Fibroblast of skin of right biceps (primary cell): ENCODE data around the gene KAT2A.

Source experiments
- DNase-seq: peaks from one replicate; pipeline ENCODE4 v3.0.0-alpha.2; 2013

The KAT2A gene

GRCh38 chr17:42135151-42135550 is 14.0 kb upstream of the KAT2A start:
- no peak for DNase-seq

GRCh38 chr17:42133461-42134041 is 12.4 kb upstream of the KAT2A start:
- no peak for DNase-seq

GRCh38 chr17:42132941-42133340 is 11.8 kb upstream of the KAT2A start:
- peak; percentile 79 for DNase-seq

GRCh38 chr17:42131981-42132432 is 10.8 kb upstream of the KAT2A start:
- no peak for DNase-seq

GRCh38 chr17:42131232-42131631 is 10.1 kb upstream of the KAT2A start:
- no peak for DNase-seq

- no peak for DNase-seq
Measured at GRCh38 chr17:42130310-42130936, 9.3 kb upstream of the KAT2A start.

GRCh38 chr17:42129109-42129837 is 8.1 kb upstream of the KAT2A start:
- DNase-seq = no peak

- DNase-seq = no peak
Measured at GRCh38 chr17:42127414-42127813, 6.2 kb upstream of the KAT2A start.

- DNase-seq = no peak
Measured at GRCh38 chr17:42126836-42127235, 5.7 kb upstream of the KAT2A start.

GRCh38 chr17:42125565-42125964 is 4.4 kb upstream of the KAT2A start:
- DNase-seq = no peak

- no peak for DNase-seq
Measured at GRCh38 chr17:42124256-42124655, 3.1 kb upstream of the KAT2A start.

- no peak for DNase-seq
Measured at GRCh38 chr17:42122371-42123303, 1.5 kb upstream of the KAT2A start, which contains the start of gene HSPB9. Gene HSPB9, plus strand, starts transcription at chr17:42122804. Its CDS starts 47 bp downstream, at chr17:42122851.

GRCh38 chr17:42120161-42120769 is 902 bp downstream of the KAT2A start:
- DNase-seq = no peak

- no peak for DNase-seq
Measured at GRCh38 chr17:42119301-42119700, 1.9 kb downstream of the KAT2A start.

GRCh38 chr17:42118545-42118944 is 2.6 kb downstream of the KAT2A start:
- no peak for DNase-seq

- no peak for DNase-seq
Measured at GRCh38 chr17:42118126-42118510, 3.0 kb downstream of the KAT2A start.

- DNase-seq = no peak
Measured at GRCh38 chr17:42117397-42118125, 3.6 kb downstream of the KAT2A start.

- DNase-seq = peak; percentile 72
Measured at GRCh38 chr17:42116705-42117396, 4.3 kb downstream of the KAT2A start.

- no peak for DNase-seq
Measured at GRCh38 chr17:42114118-42114517, 7.0 kb downstream of the KAT2A start.

- DNase-seq = no peak
Measured at GRCh38 chr17:42113293-42114069, 7.7 kb downstream of the KAT2A start.
